ENCODE measurements around the gene UNC119B.
"Not testable (repeated sequence)": the region's sequence is repeated elsewhere in the genome, so short reads cannot be mapped to it uniquely, and the experiment has no call there.

DNA sequence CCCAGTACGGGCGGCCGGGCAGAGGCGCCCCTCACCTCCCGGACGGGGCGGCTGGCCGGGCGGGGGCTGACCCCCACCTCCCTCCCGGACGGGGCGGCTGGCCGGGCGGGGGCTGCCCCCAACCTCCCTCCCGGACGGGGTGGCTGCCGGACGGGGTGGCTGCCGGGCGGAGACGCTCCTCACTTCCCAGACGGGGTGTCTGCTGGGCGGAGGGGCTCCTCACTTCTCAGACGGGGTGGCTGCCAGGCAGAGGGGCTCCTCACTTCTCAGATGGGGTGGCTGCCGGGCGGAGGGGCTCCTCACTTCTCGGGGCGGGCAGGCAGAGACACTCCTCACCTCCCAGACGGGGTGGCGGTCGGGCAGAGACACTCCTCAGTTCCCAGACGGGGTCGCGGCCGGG is 21.9 kb downstream of the UNC119B start:
- TF ChIP-seq, protein P1, sequence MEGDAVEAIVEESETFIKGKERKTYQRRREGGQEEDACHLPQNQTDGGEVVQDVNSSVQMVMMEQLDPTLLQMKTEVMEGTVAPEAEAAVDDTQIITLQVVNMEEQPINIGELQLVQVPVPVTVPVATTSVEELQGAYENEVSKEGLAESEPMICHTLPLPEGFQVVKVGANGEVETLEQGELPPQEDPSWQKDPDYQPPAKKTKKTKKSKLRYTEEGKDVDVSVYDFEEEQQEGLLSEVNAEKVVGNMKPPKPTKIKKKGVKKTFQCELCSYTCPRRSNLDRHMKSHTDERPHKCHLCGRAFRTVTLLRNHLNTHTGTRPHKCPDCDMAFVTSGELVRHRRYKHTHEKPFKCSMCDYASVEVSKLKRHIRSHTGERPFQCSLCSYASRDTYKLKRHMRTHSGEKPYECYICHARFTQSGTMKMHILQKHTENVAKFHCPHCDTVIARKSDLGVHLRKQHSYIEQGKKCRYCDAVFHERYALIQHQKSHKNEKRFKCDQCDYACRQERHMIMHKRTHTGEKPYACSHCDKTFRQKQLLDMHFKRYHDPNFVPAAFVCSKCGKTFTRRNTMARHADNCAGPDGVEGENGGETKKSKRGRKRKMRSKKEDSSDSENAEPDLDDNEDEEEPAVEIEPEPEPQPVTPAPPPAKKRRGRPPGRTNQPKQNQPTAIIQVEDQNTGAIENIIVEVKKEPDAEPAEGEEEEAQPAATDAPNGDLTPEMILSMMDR (IDR thresholded peaks at IDR 0.05), result not testable (repeated sequence)
- TF ChIP-seq POLR2A, EP300 (IDR thresholded peaks at IDR 0.05): not testable (repeated sequence)

Measured in tibial nerve (tissue), 4 donors.